Mesendoderm (in vitro differentiated cells): Measurements from ENCODE around the gene GNLY.
A peak's percentile ranks its signal among the peaks of the same experiment; 100 is the strongest.

Experiments
- DNase-seq: peaks from one replicate; pipeline ENCODE4 v3.0.0; 2013
- H2AK5ac ChIP-seq: 2 replicates; pipeline ENCODE4 v1.6.1; 2013; ENCODE audit warnings: low read length, inconsistent platforms
- H2BK120ac ChIP-seq: 2 replicates; pipeline ENCODE4 v1.6.1; 2013; ENCODE audit warnings: low read depth, mild to moderate bottlenecking, low read length, moderate library complexity, mixed read lengths
- H2BK15ac ChIP-seq: replicated peaks from 2 replicates; pipeline ENCODE4 v1.6.1; 2013; ENCODE audit warnings: low read depth, mild to moderate bottlenecking, moderate library complexity
- H2BK5ac ChIP-seq: 2 replicates; pipeline ENCODE4 v1.6.1; 2013; ENCODE audit warnings: low read length, inconsistent platforms
- H3K18ac ChIP-seq: 2 replicates; pipeline ENCODE4 v1.6.1; 2013; ENCODE audit warnings: mild to moderate bottlenecking, low read length, mixed read lengths
- H3K23ac ChIP-seq: one replicate; pipeline ENCODE4 v1.6.1; 2013; ENCODE audit warnings: low read length
- H3K27ac ChIP-seq: 2 replicates; pipeline ENCODE4 v1.5.1; 2013; ENCODE audit warnings: low read depth, mild to moderate bottlenecking, inconsistent platforms, low read length, moderate library complexity
- H3K27me3 ChIP-seq: 2 replicates; pipeline ENCODE4 v1.6.1; 2013; ENCODE audit warnings: low read length, control low read depth, mild to moderate bottlenecking, inconsistent platforms; ENCODE audit not compliant: insufficient read depth, poor library complexity
- H3K36me3 ChIP-seq: 2 replicates; pipeline ENCODE4 v1.6.1; 2013; ENCODE audit warnings: low read length, inconsistent platforms; ENCODE audit not compliant: control insufficient read depth, insufficient read depth
- H3K4ac ChIP-seq: one replicate; pipeline ENCODE4 v1.6.1; 2013; ENCODE audit warnings: low read depth, mild to moderate bottlenecking, low read length, moderate library complexity
- H3K4me1 ChIP-seq: 2 replicates; pipeline ENCODE4 v1.6.1; 2013; ENCODE audit warnings: low read depth, low read length, inconsistent platforms; ENCODE audit not compliant: control insufficient read depth
- H3K4me2 ChIP-seq: 2 replicates; pipeline ENCODE4 v1.6.1; 2013; ENCODE audit warnings: low read length
- H3K4me3 ChIP-seq: 2 replicates; pipeline ENCODE4 v1.5.1; 2013; ENCODE audit warnings: mild to moderate bottlenecking, low read length
- H3K56ac ChIP-seq: one replicate; pipeline ENCODE4 v1.6.1; 2013; ENCODE audit warnings: low read length
- H3K79me1 ChIP-seq: 2 replicates; pipeline ENCODE4 v1.6.1; 2013; ENCODE audit warnings: low read length, inconsistent platforms
- H3K79me2 ChIP-seq: 2 replicates; pipeline ENCODE4 v1.6.1; 2013; ENCODE audit warnings: mild to moderate bottlenecking, low read length; ENCODE audit not compliant: control insufficient read depth, insufficient read depth
- H3K9ac ChIP-seq: 2 replicates; pipeline ENCODE4 v1.6.1; 2013; ENCODE audit warnings: low read length, inconsistent platforms
- H4K5ac ChIP-seq: one replicate; pipeline ENCODE4 v1.6.1; 2013; ENCODE audit warnings: low read length
- H4K8ac ChIP-seq: one replicate; pipeline ENCODE4 v1.6.1; 2013; ENCODE audit warnings: low read depth, mild to moderate bottlenecking, control low read depth, low read length, moderate library complexity
- WGBS: extraction: QIAGEN DNeasy Blood & Tissue Kit; methylation state at CpG from one replicate; pipeline ENCODE4 v1.1.7; 2013; ENCODE audit warnings: low lambda C conversion rate, missing lambda C conversion rate; ENCODE audit not compliant: insufficient coverage; ENCODE audit errors: extremely low coverage; 5-methylcytosine and 5-hydroxymethylcytosine counted together

The GNLY gene

GRCh38 chr2:85728883-85729824 lies 35.0 kb downstream of the GNLY start:
- Histone ChIP-seq H3K27ac (no peak overlapping the region), H3K27me3 (no peaks in the 10 kb centered on the region), H3K9ac (no peak overlapping the region), H3K56ac (no peak overlapping the region), H3K4me3 (no peak overlapping the region), H3K23ac (no peak overlapping the region), H3K18ac (no peak overlapping the region), H3K4me1 (no peaks in the 10 kb centered on the region), H2BK5ac (no peak overlapping the region), H2BK15ac (no peak overlapping the region), H2BK120ac (no peak overlapping the region), H3K4ac (no peak overlapping the region), H3K79me2 (no peaks in the 10 kb centered on the region), H3K36me3 (no peaks in the 10 kb centered on the region), H3K79me1 (no peaks in the 10 kb centered on the region), H3K4me2 (no peak overlapping the region), H4K8ac (no peak overlapping the region), H2AK5ac (no peak overlapping the region), H4K5ac (no peak overlapping the region)
- DNase-seq, result peak; percentile 84
- WGBS, result no CpG with 5 or more reads among the region's 26 CpGs

DNA sequence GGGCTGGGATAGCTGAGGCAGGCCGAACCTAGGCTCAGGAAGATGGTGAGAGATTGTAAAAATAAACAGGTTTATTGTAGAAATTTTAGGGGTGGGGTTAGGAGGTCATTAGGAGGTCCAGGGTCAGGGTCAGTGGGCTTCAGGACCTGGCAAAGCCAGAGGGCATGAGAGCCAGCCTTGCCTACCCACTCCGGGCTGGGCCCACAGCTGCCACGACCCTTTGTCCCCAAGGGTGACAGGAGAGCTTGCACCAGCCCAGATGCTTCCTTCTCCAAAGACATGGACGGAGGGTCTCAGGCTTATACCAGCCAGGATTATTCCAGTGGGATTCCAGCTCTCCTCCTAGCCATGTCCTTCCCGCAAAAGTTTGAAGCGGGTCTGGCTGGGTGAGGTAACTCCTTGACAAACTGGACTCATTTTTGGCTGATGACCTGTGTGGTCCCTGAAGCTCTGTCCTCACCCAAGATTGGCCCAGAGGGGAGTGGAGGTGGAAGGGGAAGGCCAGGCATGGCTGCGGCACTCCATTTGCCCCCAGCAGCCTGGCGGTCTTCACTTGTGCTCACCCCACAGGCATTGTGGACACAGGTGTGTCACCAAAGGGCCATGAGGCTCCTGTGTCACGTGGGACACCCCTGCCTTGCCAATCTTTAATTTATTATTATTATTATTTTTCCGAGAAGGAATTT lies 35.8 kb downstream of the GNLY start:
- no peak overlapping the region for H3K4ac ChIP-seq
- no peak overlapping the region for H4K8ac ChIP-seq
- no CpG with 5 or more reads among the region's 10 CpGs for WGBS

DNA sequence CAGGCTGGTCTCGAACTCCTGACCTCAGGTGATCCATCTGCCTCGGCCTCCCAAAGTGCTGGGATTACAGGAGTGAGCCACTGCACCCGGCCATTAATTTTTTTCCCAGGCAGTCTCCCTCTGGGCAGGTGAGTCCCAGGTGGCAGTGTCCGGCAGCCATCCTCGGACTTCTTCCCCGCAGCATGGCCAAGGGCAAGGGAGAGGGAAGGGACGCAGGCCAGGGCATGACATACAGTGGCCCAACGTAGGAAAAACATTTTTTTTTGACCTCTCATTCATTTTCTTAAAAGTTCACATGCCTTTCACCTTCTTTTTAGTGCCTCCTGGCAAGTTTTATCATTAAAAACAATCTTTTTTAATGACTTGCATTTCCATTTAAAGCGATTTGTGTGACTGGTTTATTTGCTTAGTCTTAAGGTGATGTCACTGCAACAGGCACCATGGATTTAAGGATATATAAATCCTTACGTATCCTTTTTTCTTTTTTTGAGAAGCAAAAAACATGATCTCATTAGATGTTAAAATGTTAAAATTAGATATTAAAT lies 36.6 kb downstream of the GNLY start:
- DNase-seq, result no peak
- Histone ChIP-seq H3K4ac (no peak overlapping the region), H3K79me2 (no peaks in the 10 kb centered on the region), H3K27ac (no peak overlapping the region), H3K18ac (no peak overlapping the region), H3K23ac (no peak overlapping the region), H4K8ac (no peak overlapping the region), H3K36me3 (no peaks in the 10 kb centered on the region), H4K5ac (no peak overlapping the region), H2BK15ac (no peak overlapping the region), H3K4me1 (no peaks in the 10 kb centered on the region), H2AK5ac (no peak overlapping the region), H3K27me3 (no peaks in the 10 kb centered on the region), H2BK5ac (no peak overlapping the region), H3K79me1 (no peaks in the 10 kb centered on the region), H2BK120ac (no peak overlapping the region), H3K4me2 (no peak overlapping the region), H3K4me3 (no peak overlapping the region), H3K9ac (no peak overlapping the region), H3K56ac (no peak overlapping the region)
- WGBS, result no CpG with 5 or more reads among the region's 10 CpGs

More for the DNA sequence above, 35.8 kb downstream of the GNLY start:
- H3K36me3 ChIP-seq, result no peaks in the 10 kb centered on the region
- no peak for DNase-seq
- no peak overlapping the region for H2BK15ac ChIP-seq
- H2BK120ac ChIP-seq, result no peak overlapping the region
- H3K4me1 ChIP-seq, result no peaks in the 10 kb centered on the region
- no peak overlapping the region for H3K18ac ChIP-seq
- H3K27me3 ChIP-seq, result no peaks in the 10 kb centered on the region
- no peaks in the 10 kb centered on the region for H3K79me2 ChIP-seq
- H3K4me3 ChIP-seq, result no peak overlapping the region
- H2AK5ac ChIP-seq, result no peak overlapping the region
- no peak overlapping the region for H3K9ac ChIP-seq
- H3K56ac ChIP-seq, result no peak overlapping the region
- no peak overlapping the region for H2BK5ac ChIP-seq
- H4K5ac ChIP-seq, result no peak overlapping the region
- H3K23ac ChIP-seq, result no peak overlapping the region
- H3K79me1 ChIP-seq, result no peaks in the 10 kb centered on the region
- H3K27ac ChIP-seq, result no peak overlapping the region
- no peak overlapping the region for H3K4me2 ChIP-seq

DNA sequence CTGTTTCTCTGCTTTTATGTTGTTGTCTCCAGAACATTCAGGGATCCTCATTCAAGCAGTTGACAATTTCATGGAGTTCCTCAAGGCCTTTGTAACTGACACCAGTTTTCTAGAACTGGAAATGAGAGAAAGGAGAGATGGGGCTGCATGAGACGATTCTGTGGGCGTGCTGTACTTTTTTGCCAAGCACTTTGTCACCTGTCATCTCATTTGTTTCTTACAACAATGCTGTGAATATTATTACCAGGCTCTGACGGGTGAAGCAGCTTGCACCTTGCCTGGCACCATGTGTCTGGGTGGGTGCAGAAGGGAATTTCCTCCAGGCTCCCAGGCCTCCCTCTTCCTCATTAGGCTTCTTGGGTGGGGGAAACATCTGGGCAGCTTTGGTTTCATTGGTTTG lies 37.4 kb downstream of the GNLY start:
- no peaks in the 10 kb centered on the region for H3K4me1 ChIP-seq
- DNase-seq, result no peak
- H3K36me3 ChIP-seq, result no peaks in the 10 kb centered on the region
- no peak overlapping the region for H2BK120ac ChIP-seq
- H3K4ac ChIP-seq, result no peak overlapping the region
- no peaks in the 10 kb centered on the region for H3K79me2 ChIP-seq
- H3K27me3 ChIP-seq, result no peaks in the 10 kb centered on the region
- no peak overlapping the region for H2BK15ac ChIP-seq
- no peak overlapping the region for H3K56ac ChIP-seq
- H2BK5ac ChIP-seq, result no peak overlapping the region
- H4K8ac ChIP-seq, result no peak overlapping the region
- no peak overlapping the region for H3K4me3 ChIP-seq
- H3K79me1 ChIP-seq, result no peaks in the 10 kb centered on the region
- no peak overlapping the region for H3K27ac ChIP-seq
- no peak overlapping the region for H2AK5ac ChIP-seq
- H3K18ac ChIP-seq, result no peak overlapping the region
- H3K23ac ChIP-seq, result no peak overlapping the region
- H3K4me2 ChIP-seq, result no peak overlapping the region
- H4K5ac ChIP-seq, result no peak overlapping the region
- no CpG with 5 or more reads among the region's 3 CpGs for WGBS
- H3K9ac ChIP-seq, result no peak overlapping the region

DNA sequence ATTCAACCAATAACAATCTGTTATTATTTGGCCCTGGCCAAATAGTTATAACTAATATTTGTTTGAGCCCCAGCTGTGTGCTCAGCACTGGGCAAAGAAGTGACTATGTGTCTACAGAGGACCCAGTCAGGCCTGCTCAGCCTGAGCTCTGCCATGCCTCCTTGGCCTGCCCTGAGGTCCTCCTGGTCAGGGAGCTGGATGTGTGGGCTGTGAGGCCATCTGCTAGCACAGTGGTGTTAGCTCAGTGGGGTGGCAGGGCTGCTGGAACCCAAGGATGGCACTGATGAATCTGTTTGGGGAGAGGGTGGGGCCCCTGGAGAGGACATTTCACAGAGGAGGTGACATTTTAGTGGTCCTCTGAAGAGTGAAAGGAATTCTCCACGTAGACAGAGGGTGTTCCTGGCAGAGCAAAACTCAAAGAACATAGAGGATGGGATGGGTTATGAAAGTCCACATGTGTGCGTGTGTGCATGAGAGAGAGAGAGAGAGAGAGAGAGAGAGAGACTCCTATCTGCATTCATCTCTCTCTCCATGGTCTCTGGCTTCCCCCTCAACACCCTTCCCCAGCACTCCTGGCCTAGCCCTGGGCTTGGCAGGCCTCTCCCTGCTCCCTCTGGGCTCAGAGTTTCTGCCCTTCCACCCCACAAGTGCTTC lies 38.4 kb downstream of the GNLY start:
- Histone ChIP-seq H3K4me1 (no peaks in the 10 kb centered on the region), H3K18ac (no peak overlapping the region), H2BK120ac (no peak overlapping the region), H3K9ac (no peak overlapping the region), H3K23ac (no peak overlapping the region), H3K4me3 (no peak overlapping the region), H2BK5ac (no peak overlapping the region), H3K4me2 (no peak overlapping the region), H4K8ac (no peak overlapping the region), H3K27me3 (no peaks in the 10 kb centered on the region), H3K79me1 (no peaks in the 10 kb centered on the region), H3K27ac (no peak overlapping the region), H2BK15ac (no peak overlapping the region), H2AK5ac (no peak overlapping the region), H3K56ac (no peak overlapping the region), H3K79me2 (no peaks in the 10 kb centered on the region), H3K36me3 (no peaks in the 10 kb centered on the region), H3K4ac (no peak overlapping the region), H4K5ac (no peak overlapping the region)
- no CpG with 5 or more reads among the region's 2 CpGs for whole genome bisulfite sequencing
- no peak for DNase-seq
